ENCODE results near the gene AGAP5.
"Not testable (repeated sequence)": the region's sequence is repeated elsewhere in the genome, so short reads cannot be mapped to it uniquely, and the experiment has no call there.

AGAP5 gene

GRCh38 chr10:73664156-73665040, 33.5 kb downstream of the AGAP5 start:
- not testable (repeated sequence) for H3K27me3 ChIP-seq (replicated peaks; ENCODE audit: insufficient read depth, low read length); DNase-seq; H3K27ac ChIP-seq (ENCODE audit: low read length); H3K9ac ChIP-seq (ENCODE audit: low read length); H3K36me3 ChIP-seq (replicated peaks; ENCODE audit: insufficient read depth, low read length); H4K20me1 ChIP-seq (ENCODE audit: insufficient read depth, low read length); H3K79me2 ChIP-seq (ENCODE audit: low read length); H3K9me2 ChIP-seq (replicated peaks; ENCODE audit: insufficient read depth, low read length); H3K4me1 ChIP-seq (ENCODE audit: low read length); H2AFZ ChIP-seq (ENCODE audit: low read length); H3F3A ChIP-seq (ENCODE audit: insufficient read depth, low read length); H3K4me3 ChIP-seq (ENCODE audit: low read length); H3K9me3 ChIP-seq (replicated peaks; ENCODE audit: insufficient read depth, low read length); H3K4me2 ChIP-seq (ENCODE audit: low read depth, low read length)

GRCh38 chr10:73663621-73664020, 34.3 kb downstream of the AGAP5 start:
- H3K36me3 ChIP-seq (replicated peaks; ENCODE audit: insufficient read depth, low read length); H3K4me2 ChIP-seq (ENCODE audit: low read depth, low read length); H3K79me2 ChIP-seq (ENCODE audit: low read length); H3K4me1 ChIP-seq (ENCODE audit: low read length); H3F3A ChIP-seq (ENCODE audit: insufficient read depth, low read length); H3K27ac ChIP-seq (ENCODE audit: low read length); H2AFZ ChIP-seq (ENCODE audit: low read length); H4K20me1 ChIP-seq (ENCODE audit: insufficient read depth, low read length); H3K9me3 ChIP-seq (replicated peaks; ENCODE audit: insufficient read depth, low read length); H3K9me2 ChIP-seq (replicated peaks; ENCODE audit: insufficient read depth, low read length); H3K27me3 ChIP-seq (replicated peaks; ENCODE audit: insufficient read depth, low read length); DNase-seq; H3K9ac ChIP-seq (ENCODE audit: low read length); H3K4me3 ChIP-seq (ENCODE audit: low read length): not testable (repeated sequence)

- not testable (repeated sequence) for H3K9ac ChIP-seq (ENCODE audit: low read length)
Observed at GRCh38 chr10:73662705-73663104, 35.2 kb downstream of the AGAP5 start.

GRCh38 chr10:73655990-73656298, 42.0 kb downstream of the AGAP5 start, which contains the start of gene SYNPO2L:
Gene SYNPO2L, minus strand, starts transcription at chr10:73656029. Its CDS starts 107 bp downstream, at chr10:73655922.
- Histone ChIP-seq H3K4me1 (ENCODE audit: low read length) (peaks cover 6% of the 10 kb centered on the region), H3K36me3 (replicated peaks; ENCODE audit: insufficient read depth, low read length) (no peaks in the 10 kb centered on the region), H3K79me2 (ENCODE audit: low read length) (no peaks in the 10 kb centered on the region), H3K4me3 (ENCODE audit: low read length) (no peak within 1 kb of the TSS), H3K27me3 (replicated peaks; ENCODE audit: insufficient read depth, low read length) (no peaks in the 10 kb centered on the region), H3K4me2 (ENCODE audit: low read depth, low read length) (no peak within 1 kb of the TSS), H3K9me3 (replicated peaks; ENCODE audit: insufficient read depth, low read length) (no peaks in the 10 kb centered on the region), H4K20me1 (ENCODE audit: insufficient read depth, low read length) (no peaks in the 10 kb centered on the region), H3K27ac (ENCODE audit: low read length) (no peak within 1 kb of the TSS), H3K9ac (ENCODE audit: low read length) (no peak within 1 kb of the TSS), H3K9me2 (replicated peaks; ENCODE audit: insufficient read depth, low read length) (no peaks in the 10 kb centered on the region), H2AFZ (ENCODE audit: low read length) (no peak within 1 kb of the TSS), H3F3A (ENCODE audit: insufficient read depth, low read length) (no peaks in the 10 kb centered on the region)
- no peak for DNase-seq
- no peak for TF ChIP-seq EZH2 (optimal IDR thresholded peaks at IDR 0.05; ENCODE audit: low read depth, low read length)
- no peak for TF ChIP-seq EZH2phosphoT487 (IDR thresholded peaks at IDR 0.05; ENCODE audit: low read length)
- TF ChIP-seq CTCF (IDR thresholded peaks at IDR 0.05; ENCODE audit: low read length), result no peak

More at GRCh38 chr10:73662705-73663104, 35.2 kb downstream of the AGAP5 start:
- H3F3A ChIP-seq (ENCODE audit: insufficient read depth, low read length); H3K9me3 ChIP-seq (replicated peaks; ENCODE audit: insufficient read depth, low read length); H3K27ac ChIP-seq (ENCODE audit: low read length); DNase-seq; H3K9me2 ChIP-seq (replicated peaks; ENCODE audit: insufficient read depth, low read length); H3K36me3 ChIP-seq (replicated peaks; ENCODE audit: insufficient read depth, low read length); H4K20me1 ChIP-seq (ENCODE audit: insufficient read depth, low read length); H3K27me3 ChIP-seq (replicated peaks; ENCODE audit: insufficient read depth, low read length); H3K79me2 ChIP-seq (ENCODE audit: low read length); H3K4me2 ChIP-seq (ENCODE audit: low read depth, low read length); H3K4me1 ChIP-seq (ENCODE audit: low read length); H2AFZ ChIP-seq (ENCODE audit: low read length); H3K4me3 ChIP-seq (ENCODE audit: low read length): not testable (repeated sequence)

All from MM.1S (cell line).